ENCODE data around the gene HMCES.
"Not testable (repeated sequence)": the region's sequence is repeated elsewhere in the genome, so short reads cannot be mapped to it uniquely, and the experiment has no call there.

HMCES gene

DNA sequence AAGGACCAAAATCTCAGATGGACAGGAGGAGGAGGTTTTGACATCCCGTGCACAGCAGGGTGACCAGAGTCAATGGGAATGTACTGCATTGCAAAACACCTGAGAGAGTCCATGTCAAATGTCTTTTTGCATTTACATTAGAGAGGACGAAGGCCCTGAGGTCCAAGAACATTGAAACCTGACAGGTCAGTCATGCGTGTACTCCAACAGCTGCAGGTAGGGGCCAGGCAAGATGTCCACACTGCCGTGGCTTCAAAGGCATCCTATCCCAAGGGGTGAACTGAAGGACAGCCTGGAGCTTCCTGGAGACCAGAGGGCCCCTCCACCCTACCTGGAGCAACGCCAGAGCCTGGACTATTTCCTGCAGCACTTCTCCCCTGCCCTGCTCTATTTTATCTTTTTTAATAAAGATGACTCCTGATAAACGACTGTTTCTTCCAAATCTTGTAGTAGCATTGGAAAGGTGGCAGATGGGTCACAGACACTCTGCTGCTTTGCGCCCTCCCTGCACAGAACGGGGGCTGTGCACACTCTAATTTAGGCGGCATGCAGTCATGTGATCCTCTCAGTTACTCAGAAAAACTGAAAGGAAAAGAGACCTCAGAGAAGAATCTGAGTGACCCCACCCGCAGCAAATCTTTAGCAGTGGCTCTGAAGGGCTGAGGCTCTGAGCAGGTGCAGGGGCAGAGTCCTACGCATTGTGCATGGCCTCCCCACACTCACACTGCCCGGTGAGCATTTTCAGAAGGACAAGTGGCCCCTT lies 68.2 kb downstream of the HMCES start:
- TF ChIP-seq, protein P1, sequence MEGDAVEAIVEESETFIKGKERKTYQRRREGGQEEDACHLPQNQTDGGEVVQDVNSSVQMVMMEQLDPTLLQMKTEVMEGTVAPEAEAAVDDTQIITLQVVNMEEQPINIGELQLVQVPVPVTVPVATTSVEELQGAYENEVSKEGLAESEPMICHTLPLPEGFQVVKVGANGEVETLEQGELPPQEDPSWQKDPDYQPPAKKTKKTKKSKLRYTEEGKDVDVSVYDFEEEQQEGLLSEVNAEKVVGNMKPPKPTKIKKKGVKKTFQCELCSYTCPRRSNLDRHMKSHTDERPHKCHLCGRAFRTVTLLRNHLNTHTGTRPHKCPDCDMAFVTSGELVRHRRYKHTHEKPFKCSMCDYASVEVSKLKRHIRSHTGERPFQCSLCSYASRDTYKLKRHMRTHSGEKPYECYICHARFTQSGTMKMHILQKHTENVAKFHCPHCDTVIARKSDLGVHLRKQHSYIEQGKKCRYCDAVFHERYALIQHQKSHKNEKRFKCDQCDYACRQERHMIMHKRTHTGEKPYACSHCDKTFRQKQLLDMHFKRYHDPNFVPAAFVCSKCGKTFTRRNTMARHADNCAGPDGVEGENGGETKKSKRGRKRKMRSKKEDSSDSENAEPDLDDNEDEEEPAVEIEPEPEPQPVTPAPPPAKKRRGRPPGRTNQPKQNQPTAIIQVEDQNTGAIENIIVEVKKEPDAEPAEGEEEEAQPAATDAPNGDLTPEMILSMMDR (IDR thresholded peaks at IDR 0.05): no peak
- DNase-seq: no peak
- H3K4me3 Mint-ChIP-seq: peak overlapping the region; percentile 35
- H3K36me3 Mint-ChIP-seq (ENCODE audit: low read depth): no peaks in the 10 kb centered on the region
- H3K4me1 Mint-ChIP-seq: peaks cover 65% of the 10 kb centered on the region
- H3K27ac Mint-ChIP-seq: peak overlapping the region; percentile 64
- H3K27me3 Mint-ChIP-seq (ENCODE audit: low read depth, poor library complexity): peaks cover 42% of the 10 kb centered on the region
- peaks cover 1% of the 10 kb centered on the region for H3K9me3 Mint-ChIP-seq

- no peaks in the 10 kb centered on the region for H3K9me3 Mint-ChIP-seq
- DNase-seq: no peak
- no peak overlapping the region for H3K4me3 Mint-ChIP-seq
- peaks cover 64% of the 10 kb centered on the region for H3K4me1 Mint-ChIP-seq
- H3K27ac Mint-ChIP-seq: no peak overlapping the region
- peaks cover 40% of the 10 kb centered on the region for H3K27me3 Mint-ChIP-seq (ENCODE audit: low read depth, poor library complexity)
- TF ChIP-seq, protein P1 (IDR thresholded peaks at IDR 0.05): no peak
- no peaks in the 10 kb centered on the region for H3K36me3 Mint-ChIP-seq (ENCODE audit: low read depth)
Observed at GRCh38 chr3:129347458-129347845, 68.8 kb downstream of the HMCES start.

- TF ChIP-seq, protein P1 (IDR thresholded peaks at IDR 0.05): no peak
- Mint-ChIP-seq H3K36me3 (ENCODE audit: low read depth) (no peaks in the 10 kb centered on the region), H3K9me3 (no peaks in the 10 kb centered on the region), H3K4me1 (peaks cover 67% of the 10 kb centered on the region), H3K4me3 (no peak overlapping the region), H3K27ac (no peak overlapping the region), H3K27me3 (ENCODE audit: low read depth, poor library complexity) (peaks cover 44% of the 10 kb centered on the region)
- DNase-seq: no peak
Observed at GRCh38 chr3:129348734-129349133, 70.1 kb downstream of the HMCES start.

- not testable (repeated sequence) for H3K9me3 Mint-ChIP-seq; H3K36me3 Mint-ChIP-seq (ENCODE audit: low read depth); H3K4me3 Mint-ChIP-seq; DNase-seq; H3K27ac Mint-ChIP-seq
- H3K4me1 Mint-ChIP-seq: peaks cover 71% of the 10 kb centered on the region
- H3K27me3 Mint-ChIP-seq (ENCODE audit: low read depth, poor library complexity): peaks cover 48% of the 10 kb centered on the region
Observed at GRCh38 chr3:129349169-129349568, 70.5 kb downstream of the HMCES start.

DNA sequence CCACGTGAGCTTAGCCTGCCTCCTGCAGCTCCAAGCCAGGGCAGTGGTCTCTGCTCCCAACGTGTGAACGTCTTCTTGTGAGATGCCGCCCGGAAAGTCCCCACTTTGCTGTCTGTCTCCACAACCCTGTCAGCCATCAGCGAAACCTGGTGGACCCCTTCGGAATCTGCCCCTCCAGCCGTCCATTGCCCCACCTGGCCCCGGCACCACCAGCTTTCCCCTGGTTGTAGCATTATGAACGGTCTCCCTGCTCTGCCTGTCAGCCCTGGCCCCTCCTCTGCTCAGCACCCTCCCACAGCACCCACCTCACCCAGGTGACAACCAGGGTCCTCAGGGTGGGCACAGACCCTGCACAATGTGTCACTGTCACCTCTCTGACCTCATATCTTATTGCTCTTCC lies 71.1 kb downstream of the HMCES start:
- no peaks in the 10 kb centered on the region for H3K9me3 Mint-ChIP-seq
- H3K27ac Mint-ChIP-seq: no peak overlapping the region
- H3K27me3 Mint-ChIP-seq (ENCODE audit: low read depth, poor library complexity): peaks cover 52% of the 10 kb centered on the region
- no peak for DNase-seq
- peaks cover 71% of the 10 kb centered on the region for H3K4me1 Mint-ChIP-seq
- TF ChIP-seq, protein P1 (IDR thresholded peaks at IDR 0.05): no peak
- no peak overlapping the region for H3K4me3 Mint-ChIP-seq
- no peaks in the 10 kb centered on the region for H3K36me3 Mint-ChIP-seq (ENCODE audit: low read depth)

- H3K4me1 Mint-ChIP-seq: peaks cover 57% of the 10 kb centered on the region
- peak overlapping the region; percentile 54 for H3K4me3 Mint-ChIP-seq
- H3K36me3 Mint-ChIP-seq (ENCODE audit: low read depth): no peaks in the 10 kb centered on the region
- H3K9me3 Mint-ChIP-seq: peaks cover 4% of the 10 kb centered on the region
- no peak overlapping the region for H3K27ac Mint-ChIP-seq
- no peak for DNase-seq
- TF ChIP-seq, protein P1 (IDR thresholded peaks at IDR 0.05): peak; percentile 16
- H3K27me3 Mint-ChIP-seq (ENCODE audit: low read depth, poor library complexity): peaks cover 40% of the 10 kb centered on the region
Observed at GRCh38 chr3:129352045-129352444, 73.4 kb downstream of the HMCES start.
